Retinal pigment epithelial cell (primary cell): ENCODE data around the gene CEP152.

ENCODE experiments used
- DNase-seq: peaks from one replicate; pipeline ENCODE4 v3.0.0-alpha.2; 2010; ENCODE audit warnings: low read depth
- H3K4me3 ChIP-seq: 2 replicates; pipeline ENCODE4 v1.5.1; 2011; ENCODE audit warnings: mild to moderate bottlenecking, low read length, control low read depth, moderate library complexity
- CTCF ChIP-seq: conservative IDR thresholded peaks from 2 replicates; pipeline ENCODE4 v1.5.1; 2011; ENCODE audit warnings: low read depth, low read length, control low read depth, inconsistent platforms

The CEP152 gene

DNA sequence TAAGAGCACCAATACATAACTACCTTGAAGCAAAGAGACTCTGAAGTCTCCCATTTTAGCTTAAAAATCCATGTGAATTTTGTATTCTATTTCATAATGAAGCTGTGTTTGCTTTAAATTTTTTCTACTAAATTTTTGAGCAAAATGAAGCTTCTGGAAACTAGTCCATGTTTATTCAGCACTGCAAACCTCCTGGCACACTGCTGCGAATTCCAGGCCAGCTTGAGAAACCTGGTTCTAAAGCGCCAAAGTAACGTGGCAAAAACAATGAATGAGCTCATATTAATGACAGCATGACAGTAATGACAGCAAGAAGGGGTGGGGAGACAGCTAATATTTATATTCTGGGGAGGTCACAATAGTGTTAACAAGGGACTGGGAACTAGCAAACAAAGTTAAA is 25.7 kb downstream of the CEP152 start:
- no peak for TF ChIP-seq CTCF
- no peak for DNase-seq
- H3K4me3 ChIP-seq: no peak overlapping the region

GRCh38 chr15:48784756-48785155 is 26.1 kb downstream of the CEP152 start:
- TF ChIP-seq CTCF: no peak
- no peak for DNase-seq
- H3K4me3 ChIP-seq: no peak overlapping the region

GRCh38 chr15:48782911-48783310 is 28.0 kb downstream of the CEP152 start:
- no peak for TF ChIP-seq CTCF
- no peak for DNase-seq
- H3K4me3 ChIP-seq: no peak overlapping the region

DNA sequence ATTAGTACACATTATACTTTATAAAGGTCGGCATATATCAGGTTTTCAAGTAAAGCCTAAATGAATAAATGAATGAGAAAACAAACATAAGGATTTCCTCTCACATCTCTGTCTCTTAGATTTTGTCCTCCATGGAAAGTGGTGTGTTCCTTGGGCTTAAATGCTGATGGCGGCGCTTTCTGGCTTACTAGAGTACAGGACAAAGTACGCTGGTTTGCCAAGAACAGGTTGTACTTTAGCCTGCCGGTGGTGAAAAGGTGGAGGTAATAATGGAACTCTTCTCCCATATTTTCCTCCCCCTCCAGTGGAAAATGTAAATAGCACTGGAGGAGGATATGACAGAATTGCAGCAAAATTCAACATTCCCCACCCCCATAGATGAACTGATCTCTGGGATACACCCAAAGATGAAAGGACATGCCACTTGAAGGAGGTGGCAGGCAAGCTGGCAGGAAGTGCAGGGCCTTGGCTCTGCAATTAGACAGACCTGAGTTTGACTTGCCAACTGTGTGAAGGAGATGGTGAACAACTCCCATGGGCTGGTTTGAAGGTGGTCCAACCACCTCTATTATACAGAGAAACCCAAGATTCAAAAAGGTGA is 29.3 kb downstream of the CEP152 start:
- no peak for DNase-seq
- no peak for TF ChIP-seq CTCF
- no peak overlapping the region for H3K4me3 ChIP-seq

- no peak for DNase-seq
- no peak for TF ChIP-seq CTCF
- no peak overlapping the region for H3K4me3 ChIP-seq
These were observed 29.9 kb downstream of the CEP152 start for GRCh38 chr15:48781017-48781416.

DNA sequence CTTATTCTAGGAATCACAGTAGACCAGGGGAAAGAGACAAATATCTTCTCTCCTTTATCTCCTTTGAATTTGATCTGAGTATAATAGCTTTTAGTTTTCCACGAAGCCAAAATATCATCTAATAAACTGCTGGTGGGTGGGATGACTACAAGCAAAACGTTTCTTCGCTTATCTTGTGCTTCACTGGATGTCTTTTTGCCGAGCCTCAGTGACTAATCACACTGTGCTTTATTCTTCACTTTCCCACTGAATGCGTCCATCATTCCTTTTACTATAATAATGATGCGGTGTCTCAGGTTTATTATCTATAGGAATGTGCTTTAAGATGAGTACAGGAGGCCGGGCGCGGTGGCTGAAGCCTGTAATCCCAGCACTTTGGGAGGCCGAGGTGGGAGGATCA is 32.5 kb downstream of the CEP152 start:
- no peak for DNase-seq

More for the DNA sequence above, 32.5 kb downstream of the CEP152 start:
- no peak for TF ChIP-seq CTCF
- H3K4me3 ChIP-seq: no peak overlapping the region
